HG03460 (cell line): ENCODE data around the gene TRABD2B.

Source experiments
- ATAC-seq: cut with Tn5 transposase; IDR thresholded peaks from one replicate; pipeline ENCODE4 v1.9.1; 2021; ENCODE audit not compliant: unreplicated experiment

TRABD2B gene

GRCh38 chr1:47855230-47855629 lies 142.0 kb downstream of the TRABD2B start:
- ATAC-seq, result no peak

GRCh38 chr1:47854552-47855144 lies 142.5 kb downstream of the TRABD2B start:
- ATAC-seq, result no peak

GRCh38 chr1:47853852-47854251 lies 143.3 kb downstream of the TRABD2B start:
- no peak for ATAC-seq

GRCh38 chr1:47853059-47853458 lies 144.1 kb downstream of the TRABD2B start:
- no peak for ATAC-seq

- ATAC-seq, result no peak
Measured at GRCh38 chr1:47852006-47852718, 145.0 kb downstream of the TRABD2B start.

- no peak for ATAC-seq
Measured at GRCh38 chr1:47850451-47850850, 146.7 kb downstream of the TRABD2B start.

GRCh38 chr1:47849591-47850261 lies 147.5 kb downstream of the TRABD2B start:
- no peak for ATAC-seq

- ATAC-seq, result no peak
Measured at GRCh38 chr1:47849005-47849521, 148.1 kb downstream of the TRABD2B start.

- no peak for ATAC-seq
Measured at GRCh38 chr1:47847763-47848162, 149.4 kb downstream of the TRABD2B start.

- ATAC-seq, result no peak
Measured at GRCh38 chr1:47844558-47844955, 152.6 kb downstream of the TRABD2B start.

GRCh38 chr1:47843781-47844557 lies 153.2 kb downstream of the TRABD2B start:
- ATAC-seq, result no peak

GRCh38 chr1:47843059-47843458 lies 154.1 kb downstream of the TRABD2B start:
- no peak for ATAC-seq

GRCh38 chr1:47842228-47842919 lies 154.8 kb downstream of the TRABD2B start:
- ATAC-seq, result no peak

GRCh38 chr1:47841356-47841755 lies 155.8 kb downstream of the TRABD2B start:
- no peak for ATAC-seq

- ATAC-seq, result no peak
Measured at GRCh38 chr1:47840393-47841190, 156.6 kb downstream of the TRABD2B start.

GRCh38 chr1:47839433-47839760 lies 157.8 kb downstream of the TRABD2B start:
- no peak for ATAC-seq

- no peak for ATAC-seq
Measured at GRCh38 chr1:47838562-47839432, 158.4 kb downstream of the TRABD2B start.

- no peak for ATAC-seq
Measured at GRCh38 chr1:47837866-47838561, 159.2 kb downstream of the TRABD2B start.
